RWPE1 (cell line): ENCODE measurements around the gene MLEC.

Experiments
- CTCF ChIA-PET: fragments of 350-600 bp; sonication (Branson Sonifier 250); formaldehyde crosslinking; extraction: SDS; loops from one replicate; lab custom pipeline; 2021; lab: Yijun Ruan, JAX
- POLR2A ChIA-PET: fragments of 400-600 bp; formaldehyde crosslinking; extraction: SDS; loops from one replicate; lab custom pipeline; 2020; ENCODE audit warnings: antibody characterized with exemption; ENCODE audit not compliant: low non-redundant PET; lab: Yijun Ruan, JAX
- DNase-seq: peaks from one replicate; pipeline ENCODE4 v3.0.0; 2012; ENCODE audit warnings: low spot score
- H3K27ac ChIP-seq: fragments of 450-650 bp; 2 replicates; pipeline ENCODE4 v1.5.1; 2017
- TF ChIP-seq, protein P1 (sequence below): fragments of 450-650 bp; conservative IDR thresholded peaks from 2 replicates; pipeline ENCODE4 v1.5.1; 2017; ENCODE audit warnings: low read depth, mild to moderate bottlenecking

MLEC gene

DNA sequence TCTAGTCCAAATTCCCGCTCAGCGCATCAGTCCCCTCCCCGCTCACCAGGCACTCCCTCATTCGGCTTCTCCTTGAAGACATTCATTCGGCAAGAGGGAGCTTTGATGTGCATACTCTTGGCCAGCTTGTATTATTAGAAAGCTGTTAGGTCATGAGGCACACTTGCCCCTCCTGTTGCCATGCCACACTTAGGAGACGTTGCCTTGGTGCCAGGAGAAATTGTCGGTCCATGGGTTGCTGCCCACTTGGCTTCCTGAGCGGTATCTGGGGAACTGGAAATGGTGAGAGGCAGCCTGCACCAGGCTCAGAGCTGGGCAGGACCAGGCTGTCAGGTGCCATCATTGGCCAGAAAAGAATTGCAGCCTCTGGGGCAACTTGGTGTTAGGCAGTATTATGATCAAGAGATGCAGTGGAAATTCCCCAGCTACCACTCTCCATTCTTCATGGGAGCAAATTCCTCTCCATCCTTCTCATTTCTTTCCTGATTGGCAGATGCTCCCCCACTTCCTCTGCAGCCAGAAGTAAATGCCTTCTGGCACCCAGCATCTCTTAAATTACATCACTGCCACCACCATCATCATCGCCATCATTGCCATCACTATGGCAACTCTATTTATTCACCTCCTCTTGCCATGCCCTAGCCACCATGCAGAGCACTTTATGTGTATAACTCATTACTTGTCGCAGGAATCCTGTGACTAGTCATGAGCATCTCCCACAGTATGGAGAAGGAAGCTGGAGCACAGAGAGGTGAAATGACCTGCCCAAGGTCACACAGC is 34.1 kb upstream of the MLEC start:
- TF ChIP-seq, protein P1, sequence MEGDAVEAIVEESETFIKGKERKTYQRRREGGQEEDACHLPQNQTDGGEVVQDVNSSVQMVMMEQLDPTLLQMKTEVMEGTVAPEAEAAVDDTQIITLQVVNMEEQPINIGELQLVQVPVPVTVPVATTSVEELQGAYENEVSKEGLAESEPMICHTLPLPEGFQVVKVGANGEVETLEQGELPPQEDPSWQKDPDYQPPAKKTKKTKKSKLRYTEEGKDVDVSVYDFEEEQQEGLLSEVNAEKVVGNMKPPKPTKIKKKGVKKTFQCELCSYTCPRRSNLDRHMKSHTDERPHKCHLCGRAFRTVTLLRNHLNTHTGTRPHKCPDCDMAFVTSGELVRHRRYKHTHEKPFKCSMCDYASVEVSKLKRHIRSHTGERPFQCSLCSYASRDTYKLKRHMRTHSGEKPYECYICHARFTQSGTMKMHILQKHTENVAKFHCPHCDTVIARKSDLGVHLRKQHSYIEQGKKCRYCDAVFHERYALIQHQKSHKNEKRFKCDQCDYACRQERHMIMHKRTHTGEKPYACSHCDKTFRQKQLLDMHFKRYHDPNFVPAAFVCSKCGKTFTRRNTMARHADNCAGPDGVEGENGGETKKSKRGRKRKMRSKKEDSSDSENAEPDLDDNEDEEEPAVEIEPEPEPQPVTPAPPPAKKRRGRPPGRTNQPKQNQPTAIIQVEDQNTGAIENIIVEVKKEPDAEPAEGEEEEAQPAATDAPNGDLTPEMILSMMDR, result no peak
- no peak for DNase-seq
- CTCF ChIA-PET, result no interaction called here
- H3K27ac ChIP-seq, result no peak overlapping the region
- POLR2A ChIA-PET, result no interaction called here

DNA sequence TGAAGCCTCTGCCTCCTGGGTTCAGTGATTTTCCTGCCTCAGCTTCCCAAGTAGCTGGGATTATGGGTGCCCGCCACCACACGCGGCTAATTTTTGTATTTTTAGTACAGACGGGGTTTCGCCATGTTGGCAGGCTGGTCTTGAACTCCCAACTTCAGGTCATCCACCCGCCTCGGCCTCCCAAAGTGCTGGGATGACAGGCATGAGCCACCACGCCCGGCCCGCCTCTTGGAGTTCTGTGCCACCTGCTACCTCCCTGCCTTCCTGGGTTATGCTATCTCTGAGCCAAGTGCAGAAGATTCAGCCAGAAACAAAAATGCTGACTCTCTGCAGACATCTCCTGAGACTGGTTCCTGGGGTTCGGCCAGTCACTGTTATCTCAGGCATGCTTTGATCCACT is 33.3 kb upstream of the MLEC start:
- no peak overlapping the region for H3K27ac ChIP-seq
- TF ChIP-seq, protein P1, result no peak
- POLR2A ChIA-PET, result no interaction called here
- CTCF ChIA-PET, result no interaction called here
- no peak for DNase-seq

DNA sequence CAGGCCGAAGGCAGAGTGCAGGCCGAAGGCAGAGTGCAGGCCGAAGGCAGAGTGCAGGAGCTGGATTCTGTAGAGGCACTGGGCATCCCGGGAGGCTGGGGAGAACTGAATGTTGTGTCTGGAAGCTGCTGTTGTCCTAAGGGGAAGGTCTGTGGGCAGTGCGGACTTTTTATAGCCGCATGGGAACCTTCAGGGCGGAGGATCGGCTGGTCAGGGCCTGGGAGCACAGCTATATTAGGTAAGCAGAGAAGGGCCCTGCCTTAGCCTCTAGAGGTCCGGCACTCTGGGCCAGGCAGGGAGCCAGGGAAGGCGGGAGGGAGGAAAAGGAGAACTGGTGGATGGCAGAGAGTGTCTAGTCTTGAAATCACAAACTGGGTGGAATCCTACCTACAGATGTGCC is 32.3 kb upstream of the MLEC start:
- DNase-seq, result no peak
- H3K27ac ChIP-seq, result no peak overlapping the region
- ChIA-PET POLR2A (no interaction called here), CTCF (no interaction called here)
- TF ChIP-seq, protein P1, result no peak

DNA sequence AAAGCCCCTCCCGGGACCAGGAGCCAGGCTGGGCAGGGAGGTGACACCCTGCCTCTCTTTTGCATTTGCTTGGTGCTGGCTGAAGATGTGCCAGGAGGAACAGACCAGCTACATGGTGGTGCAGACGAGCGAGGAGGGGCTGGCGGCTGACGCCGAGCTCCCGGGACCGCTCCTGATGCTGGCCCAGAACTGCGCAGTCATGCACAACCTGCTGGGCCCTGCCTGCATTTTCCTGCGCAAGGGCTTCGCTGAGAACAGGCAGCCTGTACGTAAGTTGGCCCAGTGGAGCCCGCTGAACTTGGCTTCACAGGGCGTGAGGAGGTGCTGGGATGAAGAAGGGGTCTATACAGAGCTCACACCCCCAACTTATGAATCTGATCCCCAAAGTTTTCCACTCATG is 30.9 kb upstream of the MLEC start:
- no peak overlapping the region for H3K27ac ChIP-seq
- CTCF ChIA-PET, result interaction anchor here (5.4 kb wide), 1 partner anchor 8 kb away, joined by 27 read pairs; no protein-coding TSS in a partner anchor
- DNase-seq, result no peak
- TF ChIP-seq, protein P1, result no peak
- POLR2A ChIA-PET, result no interaction called here

DNA sequence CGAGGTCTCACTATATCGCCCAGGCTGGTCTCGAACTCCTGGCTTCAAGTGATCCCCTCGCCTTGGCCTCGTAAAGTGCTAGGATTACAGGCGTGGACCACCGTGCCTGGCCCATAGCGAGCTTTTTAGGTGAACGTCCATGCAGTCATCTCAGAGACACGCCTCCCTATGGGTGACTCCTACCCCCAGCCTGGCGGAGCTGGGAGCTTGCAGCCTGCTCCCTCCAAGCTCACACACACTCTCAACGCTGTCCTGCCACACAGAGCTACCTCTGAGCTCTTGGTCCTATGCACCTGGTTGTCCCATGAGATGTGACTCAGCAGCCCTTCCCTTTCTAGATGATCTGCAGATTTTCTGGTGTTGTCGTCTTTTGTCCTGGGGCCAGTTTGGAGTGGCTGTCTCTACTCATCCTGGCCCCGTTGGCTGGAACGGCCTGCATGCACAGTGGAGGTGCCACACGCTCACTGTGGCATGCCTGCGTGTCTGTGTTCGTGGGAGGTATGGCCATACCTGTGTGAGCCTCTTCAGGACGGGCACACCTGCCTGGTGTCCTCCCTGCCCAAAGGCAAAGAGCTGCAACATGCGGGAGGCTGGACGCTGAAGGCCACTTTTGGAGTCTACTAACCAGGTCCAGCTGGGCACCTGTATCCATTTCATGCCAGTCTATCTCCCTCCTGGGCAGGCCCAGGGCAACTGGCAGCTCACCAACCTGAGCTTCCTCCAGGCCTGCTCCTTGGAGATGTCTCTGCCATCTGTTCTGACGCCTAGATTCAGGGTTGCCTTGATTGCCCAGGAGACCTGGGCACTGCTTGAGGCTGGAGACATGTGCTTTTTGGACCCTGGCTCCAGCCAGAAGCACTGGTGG is 28.4 kb upstream of the MLEC start:
- DNase-seq, result no peak
- ChIA-PET POLR2A (no interaction called here), CTCF (interaction anchor here (0.6 to 5.4 kb wide), 3 partner anchors 11 to 201 kb away, joined by 3 to 27 read pairs (median 3); no protein-coding TSS in a partner anchor)
- H3K27ac ChIP-seq, result no peak overlapping the region
- TF ChIP-seq, protein P1, result no peak

DNA sequence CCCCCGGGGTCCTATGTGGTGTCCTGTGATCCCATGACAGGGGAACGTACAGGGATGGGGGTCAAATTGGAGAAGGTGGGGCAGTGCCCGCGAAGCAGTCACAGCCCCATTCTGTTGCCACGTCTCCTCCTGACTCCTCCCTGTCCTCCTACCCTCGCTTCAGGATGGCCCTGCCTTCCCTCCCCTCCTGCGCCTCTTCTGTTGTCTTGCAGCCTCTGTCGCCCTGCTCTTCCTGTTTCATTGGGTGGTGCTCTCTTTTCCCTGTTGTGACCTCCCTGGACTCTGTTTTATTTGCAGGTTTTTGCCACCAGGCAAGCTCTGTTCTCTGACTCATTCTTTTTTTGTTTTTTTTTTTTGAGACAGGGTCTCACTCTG is 27.8 kb upstream of the MLEC start:
- H3K27ac ChIP-seq, result no peak overlapping the region
- TF ChIP-seq, protein P1, result no peak
- DNase-seq, result no peak
- CTCF ChIA-PET, result interaction anchor here (5.4 kb wide), 1 partner anchor 11 kb away, joined by 27 read pairs; no protein-coding TSS in a partner anchor
- POLR2A ChIA-PET, result no interaction called here
